Tibial artery (tissue), 4 donors: ENCODE measurements around the gene STPG4.

ENCODE experiments used
- DNase-seq, 2 donors: peaks; one replicate each; pipeline ENCODE4 v3.0.0-alpha.2; 2019
- H3K27ac ChIP-seq, 2 donors: fragments of 200-600 bp; sonication (generic) in 1 of 2; 1 replicate in 1 of 2; 2 replicates in 1 of 2; pipeline ENCODE4 v1.5.1; 2018 to 2019; ENCODE audit warnings: mild to moderate bottlenecking in 1 of 2
- H3K27me3 ChIP-seq, 2 donors: fragments of 200-600 bp; sonication (generic) in 1 of 2; one replicate each; pipeline versions ENCODE4 v1.5.1 to v1.6.0; 2016 to 2019
- H3K36me3 ChIP-seq, 3 donors: fragments of 200-600 bp; sonication (generic) in 2 of 3; one replicate each; pipeline ENCODE4 v1.5.1; 2016 to 2019; ENCODE audit warnings: mild to moderate bottlenecking in 2 of 3
- H3K4me1 ChIP-seq, 4 donors: fragments of 200-600 bp; sonication (generic) in 2 of 4; 1 replicate in 3 of 4; 2 replicates in 1 of 4; pipeline ENCODE4 v1.5.1; 2016 to 2019
- H3K4me3 ChIP-seq, 2 donors: fragments of 200-600 bp; sonication (generic) in 1 of 2; 1 replicate in 1 of 2; 2 replicates in 1 of 2; pipeline ENCODE4 v1.5.1; 2018 to 2019; ENCODE audit warnings: mild to moderate bottlenecking in 2 of 2
- H3K9me3 ChIP-seq, 3 donors: fragments of 200-600 bp; sonication (generic) in 1 of 3; one replicate each; pipeline ENCODE4 v1.5.1; 2016 to 2019
- CTCF ChIP-seq, 2 experiments: fragments of 200-600 bp in 1 of 2; fragments of 450-650 bp in 1 of 2; IDR thresholded peaks; one replicate each; pipeline ENCODE4 v1.5.1; 2017 to 2019; ENCODE audit warnings: antibody characterized with exemption in 2 of 2, mild to moderate bottlenecking in 1 of 2, moderate library complexity in 1 of 2
- intact Hi-C: fragments of 100-400 bp; cut with DNase I; formaldehyde crosslinking; loops from one replicate; pipeline ENCODE4 v1.15.0; 2023; ENCODE audit warnings: low total_unique reads

Gene STPG4

DNA sequence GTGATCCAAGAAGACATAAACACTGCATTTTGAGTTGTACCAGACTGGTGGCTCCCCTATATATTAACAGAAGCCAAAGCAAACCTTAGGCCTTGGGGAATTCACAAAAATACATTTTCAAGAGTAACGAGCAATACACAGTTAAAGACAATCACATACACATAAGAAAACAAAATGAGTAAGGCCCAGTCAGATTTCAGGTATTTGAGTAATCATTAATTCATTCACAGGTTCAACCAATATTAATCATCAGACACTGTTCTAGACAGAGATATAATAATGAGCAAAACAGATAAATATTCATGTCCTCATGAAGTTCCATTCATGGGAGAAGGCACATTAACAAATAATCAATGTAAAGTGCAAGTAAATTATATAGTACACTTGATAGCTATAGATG, 9.6 kb downstream of the STPG4 start:
- Histone ChIP-seq H3K27me3 (no peaks in the 10 kb centered on the region), H3K36me3 (peaks cover 26 to 35% (median 28%) of the 10 kb centered on the region in 3 donors), H3K4me1 (no peaks in the 10 kb centered on the region), H3K9me3 (no peaks in the 10 kb centered on the region), H3K4me3 (no peak overlapping the region), H3K27ac (no peak overlapping the region)
- TF ChIP-seq CTCF (IDR thresholded peaks at IDR 0.05) = no peak
- no peak for DNase-seq
- intact Hi-C loops = no loop called here

DNA sequence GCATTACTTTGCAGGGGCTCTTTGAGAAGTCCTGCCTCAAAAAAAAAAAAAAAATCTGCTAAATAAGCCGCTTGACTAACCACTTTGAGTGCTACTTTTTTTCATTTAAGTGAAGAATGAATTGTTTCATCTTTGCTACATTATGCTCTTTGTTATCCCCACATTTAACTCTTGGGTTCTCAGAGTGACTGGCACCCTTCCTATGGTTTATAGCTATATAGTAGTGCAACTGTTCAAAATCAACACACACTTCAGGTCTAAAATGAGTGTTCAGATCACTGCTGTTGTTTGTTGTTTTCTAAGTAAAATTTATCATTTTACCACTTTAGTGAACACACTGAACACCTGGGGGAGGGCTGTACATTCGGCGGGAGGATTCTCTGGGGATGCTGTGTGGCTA, 13.6 kb downstream of the STPG4 start:
- H3K9me3 ChIP-seq = peaks cover 0 to 7% (median 0%) of the 10 kb centered on the region in 3 donors
- H3K4me1 ChIP-seq = no peaks in the 10 kb centered on the region
- DNase-seq = no peak
- peaks cover 5 to 20% (median 10%) of the 10 kb centered on the region in 3 donors for H3K36me3 ChIP-seq
- intact Hi-C loops = no loop called here
- TF ChIP-seq CTCF (IDR thresholded peaks at IDR 0.05) = no peak
- no peaks in the 10 kb centered on the region for H3K27me3 ChIP-seq
- no peak overlapping the region for H3K27ac ChIP-seq
- H3K4me3 ChIP-seq = no peak overlapping the region

GRCh38 chr2:47134386-47135090, 20.6 kb downstream of the STPG4 start:
- DNase-seq = no peak
- Histone ChIP-seq H3K27ac (no peak overlapping the region), H3K27me3 (no peaks in the 10 kb centered on the region), H3K9me3 (peaks cover 0 to 16% (median 0%) of the 10 kb centered on the region in 3 donors), H3K36me3 (no peaks in the 10 kb centered on the region), H3K4me1 (no peaks in the 10 kb centered on the region), H3K4me3 (no peak overlapping the region)
- intact Hi-C loops = no loop called here
- no peak for TF ChIP-seq CTCF (IDR thresholded peaks at IDR 0.05)

GRCh38 chr2:47133046-47133445, 22.1 kb downstream of the STPG4 start:
- TF ChIP-seq CTCF (IDR thresholded peaks at IDR 0.05) = no peak
- no peaks in the 10 kb centered on the region for H3K36me3 ChIP-seq
- H3K27me3 ChIP-seq = no peaks in the 10 kb centered on the region
- H3K9me3 ChIP-seq = peaks cover 0 to 11% (median 0%) of the 10 kb centered on the region in 3 donors
- intact Hi-C loops = no loop called here
- no peak overlapping the region for H3K27ac ChIP-seq
- H3K4me3 ChIP-seq = no peak overlapping the region
- no peak for DNase-seq
- H3K4me1 ChIP-seq = no peaks in the 10 kb centered on the region

- Histone ChIP-seq H3K9me3 (peaks cover 0 to 4% (median 1%) of the 10 kb centered on the region in 3 donors), H3K27me3 (no peaks in the 10 kb centered on the region), H3K27ac (no peak overlapping the region), H3K36me3 (no peaks in the 10 kb centered on the region), H3K4me3 (no peak overlapping the region), H3K4me1 (no peaks in the 10 kb centered on the region)
- intact Hi-C loops = no loop called here
- no peak for DNase-seq
- TF ChIP-seq CTCF (IDR thresholded peaks at IDR 0.05) = no peak
Observed at GRCh38 chr2:47129191-47129706, 25.9 kb downstream of the STPG4 start.
